Measurements from ENCODE around the gene BCDIN3D. TPM values are rescaled to one million over a fixed set of nuclear protein-coding genes. Genes with fewer than 3 reads are reported as not detected.

BCDIN3D gene
- total and polyA plus RNA-seq, 2 of the 8 experiments (the other 6 are each of a cell fraction or from before 2014, with no cell fraction given), result 1.6 to 2.4 TPM

- H3K23ac ChIP-seq (ENCODE audit: insufficient read length), result no peak overlapping the region
- TF ChIP-seq TCF12 (IDR thresholded peaks at IDR 0.05; ENCODE audit: low read depth, low read length) (no peak), SIX5 (IDR thresholded peaks at IDR 0.05; ENCODE audit: low read depth, low read length) (no peak), CEBPB (IDR thresholded peaks at IDR 0.05; ENCODE audit: low read depth, low read length) (no peak), EZH2 (IDR thresholded peaks at IDR 0.05; ENCODE audit: low read depth, low read length, severe bottlenecking) (no peak)
- H3K79me1 ChIP-seq (ENCODE audit: low read depth, low read length), result no peaks in the 10 kb centered on the region; the same call in 1 of the 2 replicates
- peaks cover 0 to 21% (median 10%) of the 10 kb centered on the region in 4 experiments; a peak in 6 of 7 replicates for H3K4me1 ChIP-seq (replicated peaks in 1 of 4; ENCODE audit: control insufficient read depth in 3 of 4, insufficient read depth in 4 of 4, low read length in 3 of 4)
- no peak for DNase-seq (ENCODE audit: low read depth in 1 of 2, low spot score in 2 of 2)
- no peaks in the 10 kb centered on the region for H4K20me1 ChIP-seq (replicated peaks in 1 of 2; ENCODE audit: control insufficient read depth in 1 of 2, insufficient read depth in 2 of 2, low read length in 2 of 2)
- H4K8ac ChIP-seq (ENCODE audit: extremely low read depth, insufficient read depth, low read length), result no peak overlapping the region
- H4K91ac ChIP-seq (replicated peaks; ENCODE audit: insufficient read length, low read length), result no peak overlapping the region
- no peaks in the 10 kb centered on the region for H3K36me3 ChIP-seq (ENCODE audit: control insufficient read depth in 2 of 4, insufficient read depth in 4 of 4, low read length in 3 of 4)
- H2AFZ ChIP-seq (ENCODE audit: low read length), result no peak overlapping the region
- H3K27ac ChIP-seq (ENCODE audit: low read depth, low read length), result no peak overlapping the region
- H2BK120ac ChIP-seq (replicated peaks; ENCODE audit: low read depth, low read length), result no peak overlapping the region
- no peaks in the 10 kb centered on the region for H3K79me2 ChIP-seq (ENCODE audit: control insufficient read depth in 1 of 2, insufficient read depth in 2 of 2, low read length in 2 of 2)
- FAIRE-seq, result no peak
- no peak overlapping the region for H3K18ac ChIP-seq (ENCODE audit: extremely low read depth, low read length)
- POLR2A ChIA-PET (ENCODE audit: partially characterized antibody), result interaction anchor here (2.0 kb wide), 1 partner anchor 11 kb away, joined by 8 read pairs; no protein-coding TSS in a partner anchor
- no peak overlapping the region for H3K9ac ChIP-seq (replicated peaks in 1 of 4; ENCODE audit: extremely low read depth in 1 of 4, low read depth in 3 of 4, low read length in 3 of 4)
- 0 out of 2 replicates have a peak overlapping the region, but pooled peaks have one; percentile 5 for H2BK12ac ChIP-seq (ENCODE audit: low read depth, low read length)
- H3K56ac ChIP-seq (replicated peaks; ENCODE audit: insufficient read length, low read depth, low read length), result no peak overlapping the region
- H3K14ac ChIP-seq (ENCODE audit: insufficient read length), result no peak overlapping the region
- no peaks in the 10 kb centered on the region for H3K9me3 ChIP-seq (ENCODE audit: insufficient read depth in 2 of 2, low read depth in 1 of 2, low read length in 1 of 2)
- no peak overlapping the region for H4K5ac ChIP-seq (ENCODE audit: insufficient read length, low read depth, low read length)
- no peaks in the 10 kb centered on the region for H3K27me3 ChIP-seq (replicated peaks in 1 of 4; ENCODE audit: control insufficient read depth in 3 of 4, extremely low read depth in 1 of 4, insufficient read depth in 3 of 4, low read length in 3 of 4)
- no peak overlapping the region for H2BK5ac ChIP-seq (ENCODE audit: low read depth, low read length)
- no peaks in the 10 kb centered on the region; the same call in 1 of the 2 replicates for H3K23me2 ChIP-seq (ENCODE audit: low read depth, low read length)
- H3K4me3 ChIP-seq (ENCODE audit: extremely low read depth in 1 of 4, insufficient read depth in 2 of 4, low read depth in 3 of 4, low read length in 4 of 4), result no peak overlapping the region
- H2AK5ac ChIP-seq (ENCODE audit: low read depth, low read length), result no peak overlapping the region
- H2BK20ac ChIP-seq (ENCODE audit: low read length), result no peak overlapping the region
- CTCF ChIA-PET (ENCODE audit: partially characterized antibody), result interaction anchor here (0.9 to 4.3 kb wide), 10 partner anchors 8 to 246 kb away, joined by 3 to 16 read pairs (median 4); no protein-coding TSS in a partner anchor
- WGBS, 2 experiments (ENCODE audit: extremely low coverage in 1 of 2, insufficient coverage in 1 of 2, insufficient read length in 1 of 2, insufficient replicate concordance in 2 of 2, low coverage in 1 of 2, low lambda C conversion rate in 2 of 2, missing lambda C conversion rate in 1 of 2), result 93% methylated on average over 10 of the region's 10 CpGs; no CpG with 5 or more reads in 1 of the 2 experiments
- H3K4ac ChIP-seq (replicated peaks; ENCODE audit: insufficient read length, low read depth, low read length), result no peak overlapping the region
- no peak overlapping the region for H2BK15ac ChIP-seq (ENCODE audit: low read length)
- no peak overlapping the region for H3K4me2 ChIP-seq (ENCODE audit: insufficient read depth in 1 of 2, low read depth in 2 of 2, low read length in 2 of 2)
Observed at GRCh38 chr12:49889361-49890095, 46.6 kb upstream of the BCDIN3D start.

Data from H1 (cell line).